Hepatocyte (in vitro differentiated cells): ENCODE measurements around the gene PGP.

Source experiments
- CTCF ChIP-seq: fragments of 200-600 bp; sonication (generic); IDR thresholded peaks from 2 replicates; pipeline ENCODE4 v1.5.1; 2016; ENCODE audit warnings: antibody characterized with exemption, mild to moderate bottlenecking; ENCODE audit not compliant: poor library complexity
- EZH2 ChIP-seq: fragments of 200-600 bp; sonication (generic); IDR thresholded peaks from 2 replicates; pipeline ENCODE4 v1.6.1; 2016; ENCODE audit warnings: antibody characterized with exemption, mild to moderate bottlenecking, borderline replicate concordance
- EZH2phosphoT487 ChIP-seq: fragments of 200-600 bp; sonication (generic); IDR thresholded peaks from one replicate; pipeline ENCODE4 v1.6.1; 2018; ENCODE audit warnings: antibody characterized with exemption, mild to moderate bottlenecking, low read depth, moderate library complexity; ENCODE audit not compliant: unreplicated experiment, severe bottlenecking

GRCh38 chr16:2196981-2197511 is 17.6 kb downstream of the PGP start:
- TF ChIP-seq EZH2 (no peak), CTCF (no peak), EZH2phosphoT487 (no peak)
